Liver (tissue), 9 donors: ENCODE results near the gene TMEM18. TPM values are rescaled to one million over a fixed set of nuclear protein-coding genes. Genes with fewer than 3 reads are reported as not detected.

Source experiments
- DNase-seq: peaks from one replicate; pipeline ENCODE4 v3.0.0-alpha.2; 2017; ENCODE audit warnings: low spot score
- H3K27ac ChIP-seq, 2 donors: one replicate each; pipeline ENCODE4 v1.7.0; 2013; ENCODE audit warnings: inconsistent platforms in 2 of 2, low read length in 2 of 2, control low read depth in 1 of 2, low read depth in 1 of 2, mild to moderate bottlenecking in 1 of 2
- H3K27me3 ChIP-seq, 4 donors: one replicate each; pipeline versions ENCODE4 v1.6.1 to v1.7.0; 2013; ENCODE audit warnings: low read length in 3 of 4, inconsistent platforms in 1 of 4, mild to moderate bottlenecking in 1 of 4, moderate library complexity in 1 of 4; ENCODE audit not compliant: control insufficient read depth in 4 of 4, insufficient read depth in 4 of 4
- H3K36me3 ChIP-seq, 4 donors: one replicate each; pipeline versions ENCODE4 v1.6.1 to v1.7.0; 2013; ENCODE audit warnings: low read length in 3 of 4, mild to moderate bottlenecking in 3 of 4, low read depth in 1 of 4, moderate library complexity in 1 of 4; ENCODE audit not compliant: control insufficient read depth in 4 of 4, insufficient read depth in 3 of 4
- H3K4me1 ChIP-seq, 4 donors: one replicate each; pipeline versions ENCODE4 v1.6.1 to v1.7.0; 2013; ENCODE audit warnings: low read length in 3 of 4, mild to moderate bottlenecking in 3 of 4, moderate library complexity in 1 of 4; ENCODE audit not compliant: control insufficient read depth in 4 of 4, insufficient read depth in 4 of 4
- H3K4me3 ChIP-seq, 3 donors: one replicate each; pipeline versions ENCODE4 v1.6.1 to v1.7.0; 2013; ENCODE audit warnings: low read length in 3 of 3, control low read depth in 1 of 3, low read depth in 1 of 3, mild to moderate bottlenecking in 1 of 3
- H3K9ac ChIP-seq, 2 donors: one replicate each; pipeline ENCODE4 v1.7.0; 2013; ENCODE audit warnings: low read length in 2 of 2, mild to moderate bottlenecking in 2 of 2, moderate library complexity in 2 of 2, control low read depth in 1 of 2, low read depth in 1 of 2
- H3K9me3 ChIP-seq, 4 donors: one replicate each; pipeline versions ENCODE4 v1.6.1 to v1.7.0; 2013; ENCODE audit warnings: low read length in 3 of 4; ENCODE audit not compliant: control insufficient read depth in 4 of 4
- ATF3 ChIP-seq: IDR thresholded peaks from 2 replicates; pipeline ENCODE4 v1.6.1; 2016; ENCODE audit warnings: antibody characterized with exemption
- CTCF ChIP-seq: fragments of 150-350 bp; IDR thresholded peaks from 2 replicates; pipeline ENCODE4 v1.5.1; 2017; ENCODE audit warnings: improper control_type of control experiment, low read depth, low read length; ENCODE audit not compliant: missing input control
- FOXA1 ChIP-seq: IDR thresholded peaks from 2 replicates; pipeline ENCODE4 v1.6.1; 2016; ENCODE audit warnings: antibody characterized with exemption
- FOXA2 ChIP-seq: IDR thresholded peaks from 2 replicates; pipeline ENCODE4 v1.6.1; 2016; ENCODE audit warnings: antibody characterized with exemption
- HNF4A ChIP-seq, 2 donors: conservative IDR thresholded peaks; 2 replicates each; pipeline ENCODE4 v1.6.1; 2016; ENCODE audit warnings: antibody characterized with exemption in 2 of 2, mild to moderate bottlenecking in 2 of 2
- REST ChIP-seq: IDR thresholded peaks from 2 replicates; pipeline ENCODE4 v1.6.1; 2016; ENCODE audit warnings: antibody characterized with exemption, mild to moderate bottlenecking
- RXRA ChIP-seq, 2 donors: IDR thresholded peaks; 2 replicates each; pipeline ENCODE4 v1.6.1; 2017 to 2018; ENCODE audit warnings: antibody characterized with exemption in 2 of 2, mild to moderate bottlenecking in 1 of 2
- SP1 ChIP-seq: IDR thresholded peaks from 2 replicates; pipeline ENCODE4 v1.6.1; 2018; ENCODE audit warnings: antibody characterized with exemption, mild to moderate bottlenecking
- YY1 ChIP-seq: IDR thresholded peaks from 2 replicates; pipeline ENCODE4 v1.6.1; 2016; ENCODE audit warnings: antibody characterized with exemption, mild to moderate bottlenecking
- WGBS: extraction: QIAGEN DNeasy Blood & Tissue Kit; methylation state at CpG from one replicate; pipeline ENCODE4 v1.1.7; 2013; 5-methylcytosine and 5-hydroxymethylcytosine counted together
- polyA plus RNA-seq, 2 donors: library from polyadenylated mRNA; stranded (reverse) in 1 of 2; unstranded in 1 of 2; fragments of 200-250 nt in 1 of 2; fragments of >200 nt in 1 of 2; fragmentation: Nextera tagmentation in 1 of 2; extraction: Ambion mirVana in 1 of 2; gene quantifications; one replicate each; pipeline versions ENCODE4 v1.2.1 to v1.2.3, GENCODE V29; 2013 to 2015
- total RNA-seq, 2 donors: library from RNA; depleted of rRNA; stranded (reverse); fragments of >200 nt; gene quantifications; one replicate each; pipeline ENCODE4 v1.2.3, GENCODE V29; 2014
- donor health status: healthy.
- donor health status: healthy.
- donor health status: healthy.
- donor health status: healthy.
- donor health status: healthy.

Gene TMEM18
- total and polyA plus RNA-seq, 4 donors: 8.4 to 29.3 (median 10.9) TPM

DNA sequence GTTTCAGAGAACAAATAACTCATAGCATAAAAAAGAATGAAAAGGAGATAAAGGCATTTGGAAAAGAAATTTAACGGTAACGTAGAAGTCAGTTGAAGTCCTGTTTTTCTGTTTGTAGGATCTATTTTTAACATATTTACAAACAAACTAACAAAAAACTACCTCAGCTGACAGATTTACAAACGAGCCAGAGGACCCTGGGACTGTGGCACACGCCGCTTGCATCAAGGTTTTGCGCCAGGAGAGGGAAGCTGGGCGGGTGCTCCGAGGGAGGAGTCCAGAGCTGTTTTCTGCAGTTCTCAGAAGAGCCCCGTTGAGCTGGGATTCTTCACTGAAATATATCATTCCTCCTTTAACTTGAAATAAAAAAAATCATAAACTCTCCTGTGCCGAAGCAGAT lies 13.6 kb upstream of the TMEM18 start:
- no peak overlapping the region for H3K9ac ChIP-seq
- no peak overlapping the region for H3K27ac ChIP-seq
- TF ChIP-seq SP1 (no peak), YY1 (no peak), HNF4A (conservative IDR thresholded peaks at IDR 0.05) (no peak)
- 86% methylated on average over 10 of the region's 10 CpGs for WGBS
- H3K4me3 ChIP-seq: no peak overlapping the region
- H3K36me3 ChIP-seq: no peaks in the 10 kb centered on the region
- no peak for DNase-seq
- peaks cover 0 to 6% (median 2%) of the 10 kb centered on the region in 4 donors for H3K9me3 ChIP-seq
- H3K4me1 ChIP-seq: peaks cover 0 to 2% (median 0%) of the 10 kb centered on the region in 4 donors
- H3K27me3 ChIP-seq: no peaks in the 10 kb centered on the region

GRCh38 chr2:689877-690510 lies 12.8 kb upstream of the TMEM18 start:
- 84% methylated on average over 19 of the region's 19 CpGs for WGBS
- no peaks in the 10 kb centered on the region for H3K36me3 ChIP-seq
- no peak overlapping the region for H3K27ac ChIP-seq
- H3K27me3 ChIP-seq: no peaks in the 10 kb centered on the region
- no peak overlapping the region for H3K4me3 ChIP-seq
- DNase-seq: no peak
- peaks cover 0 to 11% (median 5%) of the 10 kb centered on the region in 4 donors for H3K9me3 ChIP-seq
- no peak overlapping the region for H3K9ac ChIP-seq
- TF ChIP-seq CTCF (no peak), FOXA1 (no peak), YY1 (no peak), ATF3 (no peak), REST (no peak), FOXA2 (no peak), HNF4A (conservative IDR thresholded peaks at IDR 0.05) (no peak), RXRA (IDR thresholded peaks at IDR 0.05) (no peak)
- H3K4me1 ChIP-seq: peaks cover 0 to under 1% (median 0%) of the 10 kb centered on the region in 4 donors

GRCh38 chr2:689237-689636 lies 12.0 kb upstream of the TMEM18 start:
- WGBS: 83% methylated on average over 5 of the region's 5 CpGs
- no peaks in the 10 kb centered on the region for H3K4me1 ChIP-seq
- H3K27ac ChIP-seq: no peak overlapping the region
- H3K9ac ChIP-seq: no peak overlapping the region
- H3K36me3 ChIP-seq: no peaks in the 10 kb centered on the region
- DNase-seq: no peak
- no peak overlapping the region for H3K4me3 ChIP-seq
- no peaks in the 10 kb centered on the region for H3K27me3 ChIP-seq
- H3K9me3 ChIP-seq: peaks cover 2 to 16% (median 5%) of the 10 kb centered on the region in 4 donors
- no peak for TF ChIP-seq FOXA2
- TF ChIP-seq SP1: no peak
